HG03457 (cell line): ENCODE data around the gene MT3.

Experiments used
- ATAC-seq: cut with Tn5 transposase; IDR thresholded peaks from one replicate; pipeline ENCODE4 v1.9.1; 2021; ENCODE audit warnings: moderate number of reproducible peaks; ENCODE audit not compliant: unreplicated experiment

Gene MT3

GRCh38 chr16:56628486-56629350, 39.4 kb downstream of the MT3 start:
- no peak for ATAC-seq

GRCh38 chr16:56629531-56629930, 40.2 kb downstream of the MT3 start:
- no peak for ATAC-seq

GRCh38 chr16:56630134-56630533, 40.8 kb downstream of the MT3 start:
- ATAC-seq: peak; percentile 55

GRCh38 chr16:56631197-56631596, 41.9 kb downstream of the MT3 start:
- ATAC-seq: no peak

GRCh38 chr16:56631832-56632155, 42.5 kb downstream of the MT3 start:
- no peak for ATAC-seq

- no peak for ATAC-seq
Measured at GRCh38 chr16:56632156-56632847, 43.0 kb downstream of the MT3 start, which contains the start of gene MT1M. TSS of gene MT1M (plus strand) at chr16:56632659. CDS start at chr16:56632732, 73 bp downstream.

GRCh38 chr16:56632848-56633365, 43.6 kb downstream of the MT3 start:
- ATAC-seq: no peak

GRCh38 chr16:56633535-56633934, 44.2 kb downstream of the MT3 start:
- ATAC-seq: no peak

GRCh38 chr16:56634715-56635440, 45.5 kb downstream of the MT3 start:
- no peak for ATAC-seq

- no peak for ATAC-seq
Measured at GRCh38 chr16:56635441-56635967, 46.2 kb downstream of the MT3 start.

GRCh38 chr16:56636616-56637413, 47.5 kb downstream of the MT3 start:
- ATAC-seq: no peak

GRCh38 chr16:56637814-56638750, 48.8 kb downstream of the MT3 start, which contains the start of gene MT1A:
TSS of gene MT1A (plus strand) at chr16:56638666. CDS start at chr16:56638739, 73 bp downstream.
- ATAC-seq: no peak

GRCh38 chr16:56639045-56639444, 49.7 kb downstream of the MT3 start:
- ATAC-seq: no peak

GRCh38 chr16:56640076-56640475, 50.7 kb downstream of the MT3 start:
- ATAC-seq: no peak
